GM12873 (cell line): ENCODE measurements around the gene MCTP1.

ENCODE experiments used
- CTCF ChIP-seq: IDR thresholded peaks from 2 replicates; pipeline ENCODE4 v1.5.1; 2012; ENCODE audit warnings: low read depth, mild to moderate bottlenecking, moderate library complexity, low read length, control low read depth; ENCODE audit not compliant: insufficient read depth; ENCODE audit errors: missing control alignments

Gene MCTP1

GRCh38 chr5:95053253-95053652, 231.6 kb downstream of the MCTP1 start:
- TF ChIP-seq CTCF, result no peak

GRCh38 chr5:95050708-95051107, 234.2 kb downstream of the MCTP1 start:
- TF ChIP-seq CTCF, result no peak

- no peak for TF ChIP-seq CTCF
These were observed 236.3 kb downstream of the MCTP1 start for GRCh38 chr5:95048628-95049027.

GRCh38 chr5:95045181-95045965, 239.5 kb downstream of the MCTP1 start:
- TF ChIP-seq CTCF, result no peak

GRCh38 chr5:95044096-95044495, 240.8 kb downstream of the MCTP1 start:
- TF ChIP-seq CTCF, result no peak

- no peak for TF ChIP-seq CTCF
These were observed 241.2 kb downstream of the MCTP1 start for GRCh38 chr5:95043648-95044047.

GRCh38 chr5:95043234-95043633, 241.7 kb downstream of the MCTP1 start:
- TF ChIP-seq CTCF, result no peak

GRCh38 chr5:95042037-95042436, 242.9 kb downstream of the MCTP1 start:
- TF ChIP-seq CTCF, result no peak
